Osteoblast (primary cell): ENCODE results near the gene CPED1. TPM values are rescaled to one million over a fixed set of nuclear protein-coding genes. Genes with fewer than 3 reads are reported as not detected.
"Not testable (repeated sequence)": the region's sequence is repeated elsewhere in the genome, so short reads cannot be mapped to it uniquely, and the experiment has no call there.

Source experiments
- DNase-seq: peaks from one replicate; pipeline ENCODE4 v3.0.0; 2011; ENCODE audit warnings: low spot score, mixed read lengths; ENCODE audit not compliant: insufficient read length; ENCODE audit errors: missing footprints
- H2AFZ ChIP-seq: 2 replicates; pipeline ENCODE4 v1.6.0; 2011; ENCODE audit warnings: mild to moderate bottlenecking, low read length
- H3K27ac ChIP-seq: 2 replicates; pipeline ENCODE4 v1.5.1; 2011; ENCODE audit warnings: mild to moderate bottlenecking, low read depth, low read length, moderate library complexity
- H3K27me3 ChIP-seq: 2 replicates; pipeline ENCODE4 v1.6.0; 2012; ENCODE audit warnings: mild to moderate bottlenecking, control low read depth, inconsistent platforms, low read length, moderate library complexity; ENCODE audit not compliant: insufficient read depth
- H3K36me3 ChIP-seq: 2 replicates; pipeline ENCODE4 v1.5.1; 2011; ENCODE audit warnings: mild to moderate bottlenecking, low read length, control low read depth, moderate library complexity; ENCODE audit not compliant: insufficient read depth
- H3K4me1 ChIP-seq: 2 replicates; pipeline ENCODE4 v1.5.1; 2011; ENCODE audit warnings: mild to moderate bottlenecking, low read length, control low read depth, moderate library complexity; ENCODE audit not compliant: insufficient read depth
- H3K4me2 ChIP-seq: 2 replicates; pipeline ENCODE4 v1.6.0; 2011; ENCODE audit warnings: mild to moderate bottlenecking, low read length; ENCODE audit not compliant: insufficient read depth
- H3K4me3 ChIP-seq: fragments of 200-600 bp; sonication (generic); 3 replicates; pipeline ENCODE4 v1.5.1; 2012; ENCODE audit warnings: mild to moderate bottlenecking, low read length, inconsistent platforms; ENCODE audit not compliant: insufficient read depth
- H3K79me2 ChIP-seq: 2 replicates; pipeline ENCODE4 v1.6.0; 2012; ENCODE audit warnings: mild to moderate bottlenecking, low read length, control low read depth, inconsistent platforms; ENCODE audit not compliant: insufficient read depth
- H3K9me3 ChIP-seq: 2 replicates; pipeline ENCODE4 v1.5.1; 2011; ENCODE audit warnings: low read depth, low read length, control low read depth
- H4K20me1 ChIP-seq: 2 replicates; pipeline ENCODE4 v1.6.0; 2012; ENCODE audit warnings: mild to moderate bottlenecking, low read length, control low read depth; ENCODE audit not compliant: insufficient read depth
- CTCF ChIP-seq: IDR thresholded peaks from 2 replicates; pipeline ENCODE4 v1.5.1; 2011; ENCODE audit warnings: mild to moderate bottlenecking, low read depth, low read length, moderate library complexity; ENCODE audit errors: extremely low read depth
- total RNA-seq: library from RNA; depleted of rRNA; stranded (reverse); fragments of >200 nt; gene quantifications from 2 replicates; pipeline ENCODE4 v1.2.3, GENCODE V29; 2012

The CPED1 gene
- total RNA-seq, 1 donor: 30.8 TPM

GRCh38 chr7:121182902-121183301 lies 194.4 kb downstream of the CPED1 start:
- H2AFZ ChIP-seq: no peak overlapping the region
- no peak overlapping the region for H3K27ac ChIP-seq
- H3K36me3 ChIP-seq: no peaks in the 10 kb centered on the region
- H3K27me3 ChIP-seq: no peaks in the 10 kb centered on the region
- TF ChIP-seq CTCF: no peak
- no peak overlapping the region for H3K4me2 ChIP-seq
- H4K20me1 ChIP-seq: no peaks in the 10 kb centered on the region
- DNase-seq: no peak
- H3K4me3 ChIP-seq: no peak overlapping the region
- H3K9me3 ChIP-seq: no peaks in the 10 kb centered on the region
- no peaks in the 10 kb centered on the region for H3K4me1 ChIP-seq
- H3K79me2 ChIP-seq: no peaks in the 10 kb centered on the region

- H4K20me1 ChIP-seq, H3K79me2 ChIP-seq, H3K4me3 ChIP-seq, H3K36me3 ChIP-seq, H3K9me3 ChIP-seq, H2AFZ ChIP-seq, H3K27ac ChIP-seq, H3K4me1 ChIP-seq, H3K27me3 ChIP-seq, H3K4me2 ChIP-seq, DNase-seq: not testable (repeated sequence)
Observed at GRCh38 chr7:121183883-121184282, 195.4 kb downstream of the CPED1 start.

GRCh38 chr7:121186746-121187145 lies 198.2 kb downstream of the CPED1 start:
- no peaks in the 10 kb centered on the region for H3K27me3 ChIP-seq
- no peaks in the 10 kb centered on the region for H3K79me2 ChIP-seq
- DNase-seq: no peak
- H3K4me1 ChIP-seq: no peaks in the 10 kb centered on the region
- no peak for TF ChIP-seq CTCF
- H3K4me3 ChIP-seq: no peak overlapping the region
- no peak overlapping the region for H3K27ac ChIP-seq
- H3K36me3 ChIP-seq: no peaks in the 10 kb centered on the region
- H3K4me2 ChIP-seq: no peak overlapping the region
- no peaks in the 10 kb centered on the region for H4K20me1 ChIP-seq
- no peak overlapping the region for H2AFZ ChIP-seq
- no peaks in the 10 kb centered on the region for H3K9me3 ChIP-seq

- no peaks in the 10 kb centered on the region for H3K27me3 ChIP-seq
- peaks cover under 1% of the 10 kb centered on the region for H3K4me1 ChIP-seq
- no peak overlapping the region for H3K4me3 ChIP-seq
- no peaks in the 10 kb centered on the region for H4K20me1 ChIP-seq
- no peak for TF ChIP-seq CTCF
- H3K79me2 ChIP-seq: no peaks in the 10 kb centered on the region
- H3K36me3 ChIP-seq: no peaks in the 10 kb centered on the region
- H3K4me2 ChIP-seq: no peak overlapping the region
- DNase-seq: no peak
- no peaks in the 10 kb centered on the region for H3K9me3 ChIP-seq
- no peak overlapping the region for H3K27ac ChIP-seq
- no peak overlapping the region for H2AFZ ChIP-seq
Observed at GRCh38 chr7:121187222-121187621, 198.7 kb downstream of the CPED1 start.
